HFFc6 (cell line): ENCODE measurements around the gene ADAMTS13. TPM values are rescaled to one million over a fixed set of nuclear protein-coding genes. Genes with fewer than 3 reads are reported as not detected.
A peak's percentile ranks its signal among the peaks of the same experiment; 100 is the strongest.

Source experiments
- DNase-seq: peaks from one replicate; pipeline ENCODE4 v3.0.0-alpha.2; 2018
- H3K27ac Mint-ChIP-seq: 2 replicates; pipeline ENCODE4 v1.8.0; 2020; ENCODE audit warnings: mild to moderate bottlenecking, mixed read lengths
- H3K27me3 Mint-ChIP-seq: 2 replicates; pipeline ENCODE4 v1.8.0; 2021; ENCODE audit warnings: mild to moderate bottlenecking, moderate library complexity, mixed read lengths; ENCODE audit not compliant: insufficient read depth
- H3K36me3 Mint-ChIP-seq: 2 replicates; pipeline ENCODE4 v1.8.0; 2021; ENCODE audit warnings: low read depth, mixed read lengths
- H3K4me1 Mint-ChIP-seq: 2 replicates; pipeline ENCODE4 v1.8.0; 2020; ENCODE audit warnings: low read depth, mixed read lengths
- H3K4me3 Mint-ChIP-seq: 2 replicates; pipeline ENCODE4 v1.8.0; 2020; ENCODE audit warnings: mild to moderate bottlenecking, moderate library complexity, mixed read lengths
- H3K9me3 Mint-ChIP-seq: 2 replicates; pipeline ENCODE4 v1.8.0; 2020; ENCODE audit warnings: mild to moderate bottlenecking, mixed read lengths
- CTCF ChIP-seq: fragments of 200-600 bp; sonication (generic); IDR thresholded peaks from 2 replicates; pipeline ENCODE4 v1.5.0; 2021; ENCODE audit warnings: antibody characterized with exemption, mild to moderate bottlenecking
- total RNA-seq, 6 experiments: library from RNA; stranded (reverse); fragmentation: NEBNext Ultra II Directional; extraction: Animal tissue kit (Norgen Biotek cat#: 25700); gene quantifications; 2 replicates in 1 of 6; 3 replicates in 5 of 6; pipeline ENCODE4 v1.2.3, GENCODE V29; 2021

Gene ADAMTS13
- total RNA-seq, 6 experiments from 2014 or later = 0.41 to 1.2 (median 0.74) TPM

- peaks cover 16% of the 10 kb centered on the region for H3K4me1 Mint-ChIP-seq
- no peak overlapping the region for H3K27ac Mint-ChIP-seq
- H3K4me3 Mint-ChIP-seq = no peak overlapping the region
Measured at GRCh38 chr9:133401588-133401987, 20.6 kb upstream of the ADAMTS13 start.

GRCh38 chr9:133402689-133403088, 19.5 kb upstream of the ADAMTS13 start:
- no peaks in the 10 kb centered on the region for H3K9me3 Mint-ChIP-seq
- H3K36me3 Mint-ChIP-seq = peaks cover 25% of the 10 kb centered on the region
- H3K27ac Mint-ChIP-seq = no peak overlapping the region
- TF ChIP-seq CTCF = no peak
- no peak overlapping the region for H3K4me3 Mint-ChIP-seq
- H3K27me3 Mint-ChIP-seq = peaks cover 9% of the 10 kb centered on the region
- DNase-seq = no peak
- H3K4me1 Mint-ChIP-seq = peaks cover 22% of the 10 kb centered on the region

More at GRCh38 chr9:133401588-133401987, 20.6 kb upstream of the ADAMTS13 start:
- Mint-ChIP-seq H3K27me3 (peaks cover 19% of the 10 kb centered on the region), H3K9me3 (no peaks in the 10 kb centered on the region), H3K36me3 (peaks cover 15% of the 10 kb centered on the region)
- no peak for DNase-seq
- TF ChIP-seq CTCF = no peak

- no peak for DNase-seq
- Mint-ChIP-seq H3K4me1 (peaks cover 22% of the 10 kb centered on the region), H3K27me3 (peaks cover 6% of the 10 kb centered on the region), H3K36me3 (peaks cover 28% of the 10 kb centered on the region), H3K4me3 (no peak overlapping the region), H3K27ac (no peak overlapping the region; the same call in 1 of the 2 replicates), H3K9me3 (no peaks in the 10 kb centered on the region)
- TF ChIP-seq CTCF = peak; percentile 77
Measured at GRCh38 chr9:133403766-133404453, 18.3 kb upstream of the ADAMTS13 start.

- Mint-ChIP-seq H3K27me3 (peaks cover under 1% of the 10 kb centered on the region), H3K4me3 (no peak overlapping the region), H3K27ac (no peak overlapping the region; the same call in 1 of the 2 replicates), H3K4me1 (peaks cover 22% of the 10 kb centered on the region), H3K36me3 (peaks cover 28% of the 10 kb centered on the region), H3K9me3 (no peaks in the 10 kb centered on the region)
- no peak for TF ChIP-seq CTCF
- no peak for DNase-seq
Measured at GRCh38 chr9:133404454-133405002, 17.6 kb upstream of the ADAMTS13 start.

GRCh38 chr9:133405508-133406438, 16.4 kb upstream of the ADAMTS13 start:
- no peak overlapping the region for H3K4me3 Mint-ChIP-seq
- H3K27ac Mint-ChIP-seq = peak overlapping the region; percentile 50

More at GRCh38 chr9:133405508-133406438, 16.4 kb upstream of the ADAMTS13 start:
- H3K36me3 Mint-ChIP-seq = peaks cover 37% of the 10 kb centered on the region
- DNase-seq = peak; percentile 9
- TF ChIP-seq CTCF = no peak
- H3K9me3 Mint-ChIP-seq = no peaks in the 10 kb centered on the region
- H3K27me3 Mint-ChIP-seq = peaks cover 2% of the 10 kb centered on the region
- peaks cover 22% of the 10 kb centered on the region for H3K4me1 Mint-ChIP-seq
